ENCODE results near the gene HOXD10. TPM values are rescaled to one million over a fixed set of nuclear protein-coding genes. Genes with fewer than 3 reads are reported as not detected.

HOXD10 gene
- total and polyA plus RNA-seq, 9 of the 15 experiments (the other 6 are each of a cell fraction or from before 2014, with no cell fraction given): not detected

- TF ChIP-seq MECOM (CRISPR knock-in tag; IDR thresholded peaks at IDR 0.05): no peak
- TF ChIP-seq, protein P1, sequence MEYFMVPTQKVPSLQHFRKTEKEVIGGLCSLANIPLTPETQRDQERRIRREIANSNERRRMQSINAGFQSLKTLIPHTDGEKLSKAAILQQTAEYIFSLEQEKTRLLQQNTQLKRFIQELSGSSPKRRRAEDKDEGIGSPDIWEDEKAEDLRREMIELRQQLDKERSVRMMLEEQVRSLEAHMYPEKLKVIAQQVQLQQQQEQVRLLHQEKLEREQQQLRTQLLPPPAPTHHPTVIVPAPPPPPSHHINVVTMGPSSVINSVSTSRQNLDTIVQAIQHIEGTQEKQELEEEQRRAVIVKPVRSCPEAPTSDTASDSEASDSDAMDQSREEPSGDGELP (CRISPR knock-in tag; IDR thresholded peaks at IDR 0.05; ENCODE audit: borderline replicate concordance): no peak
- no peak for TF ChIP-seq ELF1 (tag; IDR thresholded peaks at IDR 0.05)
- no peak for TF ChIP-seq TRIM28 (IDR thresholded peaks at IDR 0.05)
- TF ChIP-seq, protein P2, sequence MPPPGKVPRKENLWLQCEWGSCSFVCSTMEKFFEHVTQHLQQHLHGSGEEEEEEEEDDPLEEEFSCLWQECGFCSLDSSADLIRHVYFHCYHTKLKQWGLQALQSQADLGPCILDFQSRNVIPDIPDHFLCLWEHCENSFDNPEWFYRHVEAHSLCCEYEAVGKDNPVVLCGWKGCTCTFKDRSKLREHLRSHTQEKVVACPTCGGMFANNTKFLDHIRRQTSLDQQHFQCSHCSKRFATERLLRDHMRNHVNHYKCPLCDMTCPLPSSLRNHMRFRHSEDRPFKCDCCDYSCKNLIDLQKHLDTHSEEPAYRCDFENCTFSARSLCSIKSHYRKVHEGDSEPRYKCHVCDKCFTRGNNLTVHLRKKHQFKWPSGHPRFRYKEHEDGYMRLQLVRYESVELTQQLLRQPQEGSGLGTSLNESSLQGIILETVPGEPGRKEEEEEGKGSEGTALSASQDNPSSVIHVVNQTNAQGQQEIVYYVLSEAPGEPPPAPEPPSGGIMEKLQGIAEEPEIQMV (tag; conservative IDR thresholded peaks at IDR 0.05; ENCODE audit: low read depth): no peak
- no peak for TF ChIP-seq MTA2 (IDR thresholded peaks at IDR 0.05; ENCODE audit: low read depth)
- TF ChIP-seq BDP1 (IDR thresholded peaks at IDR 0.05; ENCODE audit: insufficient read depth, insufficient read length): no peak
- TF ChIP-seq, protein P3, sequence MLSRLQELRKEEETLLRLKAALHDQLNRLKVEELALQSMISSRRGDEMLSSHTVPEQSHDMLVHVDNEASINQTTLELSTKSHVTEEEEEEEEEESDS (CRISPR knock-in tag; IDR thresholded peaks at IDR 0.05): no peak
- TF ChIP-seq CBFB (CRISPR knock-in tag; IDR thresholded peaks at IDR 0.05): no peak
- TF ChIP-seq USF2 (CRISPR knock-in tag; IDR thresholded peaks at IDR 0.05): no peak
- TF ChIP-seq ZNF24 (IDR thresholded peaks at IDR 0.05): no peak
- TF ChIP-seq DDX20 (tag; IDR thresholded peaks at IDR 0.05; ENCODE audit: low read depth): no peak
Measured at GRCh38 chr2:176093898-176094249, 22.7 kb upstream of the HOXD10 start (continued).
